VCaP (cell line): Measurements from ENCODE around the gene PACS2.
A peak's percentile ranks its signal among the peaks of the same experiment; 100 is the strongest.

Source experiments
- H3K27ac ChIP-seq: fragments of 450-650 bp; 2 replicates; pipeline ENCODE4 v1.5.1; 2017
- TF ChIP-seq, protein P1 (sequence below): fragments of 450-650 bp; conservative IDR thresholded peaks from 2 replicates; pipeline ENCODE4 v1.5.1; 2017; ENCODE audit warnings: mild to moderate bottlenecking, moderate library complexity

The PACS2 gene

DNA sequence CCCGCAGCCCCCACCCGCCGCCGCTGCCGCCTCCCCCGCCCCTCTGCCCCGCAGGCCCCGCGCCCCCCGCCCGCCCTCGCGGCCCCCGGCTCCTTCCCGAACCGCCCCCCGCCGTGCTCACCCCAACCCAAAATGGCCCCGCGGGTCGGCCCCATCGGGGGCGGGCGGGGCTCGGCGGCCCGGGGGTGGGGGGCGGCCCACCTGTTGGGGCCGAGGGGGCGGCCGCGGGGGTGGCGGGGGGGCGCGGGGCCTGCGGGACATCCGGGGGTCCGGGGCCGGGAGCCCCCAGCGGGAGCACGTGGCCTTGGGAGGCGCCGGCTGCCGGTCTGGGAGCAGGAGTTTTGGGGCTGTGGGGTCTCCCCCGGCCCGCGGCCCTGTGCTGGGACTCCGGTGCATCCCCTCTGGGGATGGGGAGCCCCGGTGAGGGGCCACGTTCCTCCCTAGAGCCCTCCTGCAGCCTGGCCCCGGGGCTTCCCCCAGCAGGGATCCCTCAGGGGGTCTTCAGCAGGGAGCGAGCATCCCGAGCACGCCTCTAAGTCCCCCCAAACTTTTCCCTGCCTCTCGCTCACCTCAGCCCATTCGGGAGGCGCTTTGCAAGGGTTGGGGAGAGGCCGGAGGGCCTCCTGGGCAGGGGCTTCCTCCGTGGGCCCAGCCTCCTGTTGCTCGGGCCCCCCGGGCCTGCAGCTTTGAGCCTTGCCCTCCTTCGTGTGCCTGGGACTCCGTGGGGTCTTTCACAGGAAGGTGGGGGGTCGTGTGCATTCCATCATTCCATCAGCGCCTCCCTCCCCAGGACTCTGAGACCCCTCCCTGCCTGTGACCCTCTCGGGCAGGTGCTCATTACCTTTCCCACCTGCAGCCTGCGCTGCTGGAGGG lies 105.8 kb downstream of the PACS2 start:
- TF ChIP-seq, protein P1, sequence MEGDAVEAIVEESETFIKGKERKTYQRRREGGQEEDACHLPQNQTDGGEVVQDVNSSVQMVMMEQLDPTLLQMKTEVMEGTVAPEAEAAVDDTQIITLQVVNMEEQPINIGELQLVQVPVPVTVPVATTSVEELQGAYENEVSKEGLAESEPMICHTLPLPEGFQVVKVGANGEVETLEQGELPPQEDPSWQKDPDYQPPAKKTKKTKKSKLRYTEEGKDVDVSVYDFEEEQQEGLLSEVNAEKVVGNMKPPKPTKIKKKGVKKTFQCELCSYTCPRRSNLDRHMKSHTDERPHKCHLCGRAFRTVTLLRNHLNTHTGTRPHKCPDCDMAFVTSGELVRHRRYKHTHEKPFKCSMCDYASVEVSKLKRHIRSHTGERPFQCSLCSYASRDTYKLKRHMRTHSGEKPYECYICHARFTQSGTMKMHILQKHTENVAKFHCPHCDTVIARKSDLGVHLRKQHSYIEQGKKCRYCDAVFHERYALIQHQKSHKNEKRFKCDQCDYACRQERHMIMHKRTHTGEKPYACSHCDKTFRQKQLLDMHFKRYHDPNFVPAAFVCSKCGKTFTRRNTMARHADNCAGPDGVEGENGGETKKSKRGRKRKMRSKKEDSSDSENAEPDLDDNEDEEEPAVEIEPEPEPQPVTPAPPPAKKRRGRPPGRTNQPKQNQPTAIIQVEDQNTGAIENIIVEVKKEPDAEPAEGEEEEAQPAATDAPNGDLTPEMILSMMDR = no peak
- peak overlapping the region; percentile 87 for H3K27ac ChIP-seq

DNA sequence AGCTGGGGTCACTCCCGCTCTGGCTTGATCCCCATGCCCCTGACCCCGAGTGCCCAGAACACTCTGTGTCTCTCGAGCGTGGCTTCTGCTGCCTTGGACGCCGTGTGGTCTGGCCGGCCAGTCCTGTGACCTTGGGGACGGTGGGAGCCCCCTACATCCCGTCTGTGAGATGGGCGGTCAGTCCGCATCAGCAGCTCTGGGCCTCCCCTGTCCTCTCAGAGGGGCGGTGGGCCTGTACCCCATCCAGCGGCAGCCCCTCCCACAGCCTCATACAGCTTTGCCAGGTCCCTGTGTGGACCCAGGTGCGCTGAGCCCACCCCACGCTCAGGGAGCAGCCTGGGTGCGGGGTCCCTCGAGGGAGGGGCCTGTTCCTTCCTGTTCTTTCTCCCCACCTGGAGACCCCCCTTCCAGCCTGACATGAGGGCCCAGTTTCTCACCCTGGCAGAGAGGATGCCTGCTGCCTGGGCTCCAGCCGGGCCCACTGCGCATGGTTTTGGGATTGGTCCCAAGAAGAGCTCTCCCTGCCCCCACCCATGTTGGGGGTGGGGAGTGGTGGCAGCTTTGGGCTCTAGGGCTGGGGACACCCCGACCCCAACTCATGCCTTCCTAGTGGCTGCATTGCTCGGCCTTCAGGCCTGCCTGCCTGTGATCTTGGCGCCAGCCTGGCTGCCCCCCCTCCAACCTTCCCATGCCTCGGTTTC lies 106.6 kb downstream of the PACS2 start:
- TF ChIP-seq, protein P1 = no peak
- H3K27ac ChIP-seq = peak overlapping the region; percentile 87

DNA sequence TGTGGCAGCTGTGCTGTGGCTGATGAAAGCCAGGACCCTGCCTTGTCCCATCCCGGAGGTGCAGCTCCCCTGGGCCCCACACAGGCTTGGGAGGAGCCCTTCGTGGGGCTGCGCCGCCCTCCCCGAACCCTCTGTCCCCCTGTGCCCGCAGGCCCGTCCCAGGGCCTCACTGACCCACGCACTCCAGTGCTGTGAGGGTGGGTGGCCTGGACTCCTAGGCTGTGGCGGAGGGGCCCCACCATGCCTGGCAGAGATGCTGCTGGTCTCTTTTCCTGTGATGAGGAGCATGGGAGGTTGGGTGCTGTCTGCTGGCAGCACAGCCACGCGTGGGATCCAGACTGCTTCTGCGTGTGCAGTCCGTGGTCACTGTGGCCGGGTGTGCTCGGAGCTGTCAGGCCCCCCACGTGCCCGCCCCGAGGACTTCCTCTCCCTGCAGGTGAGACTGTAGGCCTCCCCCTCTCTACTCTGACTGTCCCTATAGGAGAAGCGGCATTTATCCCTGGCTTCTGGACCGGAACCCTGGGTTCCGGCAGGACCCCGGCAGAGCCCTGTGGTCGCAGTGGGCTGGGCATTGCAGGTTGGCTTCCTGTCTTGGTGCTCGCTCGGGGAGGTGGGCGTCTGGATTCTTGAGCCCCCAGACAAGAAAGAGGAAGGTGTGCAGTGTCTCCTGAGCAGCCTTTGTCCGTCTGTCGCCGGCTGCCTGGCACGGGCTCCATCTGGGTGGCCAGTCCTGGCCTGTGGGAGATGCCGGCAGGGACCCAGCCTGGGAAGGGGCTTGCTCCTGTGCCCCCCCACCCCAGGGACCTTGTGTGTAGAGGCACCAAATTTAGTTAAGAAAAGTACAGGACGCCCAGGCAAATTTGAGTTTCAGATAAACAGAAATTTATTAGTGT lies 107.4 kb downstream of the PACS2 start:
- TF ChIP-seq, protein P1 = no peak
- peak overlapping the region; percentile 87 for H3K27ac ChIP-seq

GRCh38 chr14:105422695-105423487 lies 108.3 kb downstream of the PACS2 start:
- TF ChIP-seq, protein P1 = no peak

GRCh38 chr14:105423488-105424195 lies 109.1 kb downstream of the PACS2 start:
- TF ChIP-seq, protein P1 = no peak
- H3K27ac ChIP-seq = no peak overlapping the region

More at GRCh38 chr14:105422695-105423487, 108.3 kb downstream of the PACS2 start:
- H3K27ac ChIP-seq = peak overlapping the region; percentile 87

DNA sequence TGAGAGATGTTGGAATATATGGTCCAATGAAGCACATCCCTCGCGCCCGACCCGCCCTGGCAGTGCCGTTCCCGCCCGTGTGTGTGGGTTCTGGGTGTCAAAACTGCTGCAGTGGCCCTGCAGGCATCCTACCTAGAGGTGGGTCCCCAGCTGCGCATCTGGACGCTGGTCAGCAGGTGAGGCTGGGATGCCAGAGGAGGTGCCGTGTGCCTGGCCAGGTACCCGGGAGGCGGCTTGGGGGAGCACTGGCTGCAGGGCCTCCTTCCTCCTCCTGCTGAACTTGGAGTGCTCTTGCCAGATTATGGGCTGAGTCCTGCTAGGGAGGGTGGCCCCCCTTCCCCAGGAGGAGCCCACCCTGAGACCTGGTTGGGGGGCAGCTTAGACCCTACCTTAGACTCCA lies 110.3 kb downstream of the PACS2 start:
- TF ChIP-seq, protein P1 = no peak

More for the DNA sequence above, 110.3 kb downstream of the PACS2 start:
- no peak overlapping the region for H3K27ac ChIP-seq
